ENCODE results near the gene HYCC1.
"Not testable (repeated sequence)": the region's sequence is repeated elsewhere in the genome, so short reads cannot be mapped to it uniquely, and the experiment has no call there.

Gene HYCC1

DNA sequence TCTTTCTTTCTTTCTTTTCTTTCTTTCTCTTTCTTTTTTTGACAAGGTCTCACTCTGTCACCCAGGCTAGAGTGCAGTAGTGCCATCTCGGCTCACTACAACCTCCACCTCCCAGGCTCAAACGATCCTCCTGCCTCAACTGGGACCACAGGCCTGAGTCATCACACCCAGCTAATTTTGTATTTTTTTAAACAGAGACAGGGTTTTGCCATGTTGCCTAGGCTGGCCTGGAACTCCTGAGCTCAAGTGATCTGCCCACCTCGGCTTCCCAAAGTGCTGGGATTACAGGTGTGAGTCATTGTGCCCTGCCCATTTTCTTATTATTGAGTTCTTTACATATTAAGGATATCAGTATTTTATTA is 37.2 kb upstream of the HYCC1 start:
- H3K56ac ChIP-seq (ENCODE audit: low read length); H3K4me3 ChIP-seq (ENCODE audit: low read length); H3K27me3 ChIP-seq (ENCODE audit: insufficient read depth, low read length, poor library complexity); H3K18ac ChIP-seq (ENCODE audit: low read length); H2AK5ac ChIP-seq (ENCODE audit: low read length); H3K4me1 ChIP-seq (ENCODE audit: control insufficient read depth, low read depth, low read length); H3K9ac ChIP-seq (ENCODE audit: low read length); H4K5ac ChIP-seq (ENCODE audit: low read length); H3K23ac ChIP-seq (ENCODE audit: low read length); DNase-seq; H2BK120ac ChIP-seq (ENCODE audit: low read depth, low read length); H3K27ac ChIP-seq (ENCODE audit: low read depth, low read length); H3K79me2 ChIP-seq (ENCODE audit: control insufficient read depth, insufficient read depth, low read length); H3K4me2 ChIP-seq (ENCODE audit: low read length); H3K4ac ChIP-seq (ENCODE audit: low read depth, low read length); H3K36me3 ChIP-seq (ENCODE audit: control insufficient read depth, insufficient read depth, low read length); H2BK15ac ChIP-seq (replicated peaks; ENCODE audit: low read depth); H3K79me1 ChIP-seq (ENCODE audit: low read length); H2BK5ac ChIP-seq (ENCODE audit: low read length); H4K8ac ChIP-seq (ENCODE audit: low read depth, low read length): not testable (repeated sequence)
- no CpG with 5 or more reads among the region's 3 CpGs for WGBS (ENCODE audit: extremely low coverage, insufficient coverage, low lambda C conversion rate)

- WGBS (ENCODE audit: extremely low coverage, insufficient coverage, low lambda C conversion rate) = no CpG with 5 or more reads among the region's 29 CpGs
Measured at GRCh38 chr7:23046336-23046735, 32.4 kb upstream of the HYCC1 start.

DNA sequence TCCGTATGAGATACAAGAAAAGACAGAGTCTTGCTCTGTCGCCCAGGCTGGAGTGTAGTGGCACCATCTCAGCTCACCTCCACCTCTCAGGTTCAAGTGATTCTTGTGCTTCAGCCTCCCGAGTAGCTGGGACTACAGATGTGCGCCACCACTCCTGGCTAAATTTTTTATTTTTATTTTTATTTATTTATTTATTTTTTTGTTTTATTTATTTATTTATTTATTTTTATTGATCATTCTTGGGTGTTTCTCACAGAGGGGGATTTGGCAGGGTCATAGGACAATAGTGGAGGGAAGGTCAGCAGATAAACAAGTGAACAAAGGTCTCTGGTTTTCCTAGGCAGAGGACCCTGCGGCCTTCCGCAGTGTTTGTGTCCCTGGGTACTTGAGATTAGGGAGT is 31.2 kb upstream of the HYCC1 start:
- H3K27ac ChIP-seq (ENCODE audit: low read depth, low read length); H3K27me3 ChIP-seq (ENCODE audit: insufficient read depth, low read length, poor library complexity); H2AK5ac ChIP-seq (ENCODE audit: low read length); H3K4ac ChIP-seq (ENCODE audit: low read depth, low read length); DNase-seq; H3K56ac ChIP-seq (ENCODE audit: low read length); H3K4me1 ChIP-seq (ENCODE audit: control insufficient read depth, low read depth, low read length); H3K18ac ChIP-seq (ENCODE audit: low read length); H4K5ac ChIP-seq (ENCODE audit: low read length); H3K23ac ChIP-seq (ENCODE audit: low read length); H3K9ac ChIP-seq (ENCODE audit: low read length); H2BK5ac ChIP-seq (ENCODE audit: low read length); H2BK15ac ChIP-seq (replicated peaks; ENCODE audit: low read depth); H3K36me3 ChIP-seq (ENCODE audit: control insufficient read depth, insufficient read depth, low read length); H2BK120ac ChIP-seq (ENCODE audit: low read depth, low read length); H3K79me1 ChIP-seq (ENCODE audit: low read length); H4K8ac ChIP-seq (ENCODE audit: low read depth, low read length); H3K79me2 ChIP-seq (ENCODE audit: control insufficient read depth, insufficient read depth, low read length); H3K4me2 ChIP-seq (ENCODE audit: low read length); H3K4me3 ChIP-seq (ENCODE audit: low read length): not testable (repeated sequence)
- no CpG with 5 or more reads among the region's 6 CpGs for WGBS (ENCODE audit: extremely low coverage, insufficient coverage, low lambda C conversion rate)

More at GRCh38 chr7:23046336-23046735, 32.4 kb upstream of the HYCC1 start:
- not testable (repeated sequence) for H3K79me2 ChIP-seq (ENCODE audit: control insufficient read depth, insufficient read depth, low read length); H3K27ac ChIP-seq (ENCODE audit: low read depth, low read length); H3K9ac ChIP-seq (ENCODE audit: low read length); H2BK120ac ChIP-seq (ENCODE audit: low read depth, low read length); H3K18ac ChIP-seq (ENCODE audit: low read length); H2AK5ac ChIP-seq (ENCODE audit: low read length); H3K79me1 ChIP-seq (ENCODE audit: low read length); H2BK15ac ChIP-seq (replicated peaks; ENCODE audit: low read depth); H3K4me2 ChIP-seq (ENCODE audit: low read length); H4K8ac ChIP-seq (ENCODE audit: low read depth, low read length); DNase-seq; H2BK5ac ChIP-seq (ENCODE audit: low read length); H3K23ac ChIP-seq (ENCODE audit: low read length); H3K56ac ChIP-seq (ENCODE audit: low read length); H3K27me3 ChIP-seq (ENCODE audit: insufficient read depth, low read length, poor library complexity); H3K4me1 ChIP-seq (ENCODE audit: control insufficient read depth, low read depth, low read length); H4K5ac ChIP-seq (ENCODE audit: low read length); H3K36me3 ChIP-seq (ENCODE audit: control insufficient read depth, insufficient read depth, low read length); H3K4ac ChIP-seq (ENCODE audit: low read depth, low read length); H3K4me3 ChIP-seq (ENCODE audit: low read length)

- H3K56ac ChIP-seq (ENCODE audit: low read length) = no peak overlapping the region
- no peaks in the 10 kb centered on the region for H3K79me2 ChIP-seq (ENCODE audit: control insufficient read depth, insufficient read depth, low read length)
- H4K8ac ChIP-seq (ENCODE audit: low read depth, low read length) = no peak overlapping the region
- no CpG with 5 or more reads among the region's 3 CpGs for WGBS (ENCODE audit: extremely low coverage, insufficient coverage, low lambda C conversion rate)
- H2BK5ac ChIP-seq (ENCODE audit: low read length) = no peak overlapping the region
- no peak overlapping the region for H3K23ac ChIP-seq (ENCODE audit: low read length)
- H2BK120ac ChIP-seq (ENCODE audit: low read depth, low read length) = no peak overlapping the region
- no peaks in the 10 kb centered on the region for H3K27me3 ChIP-seq (ENCODE audit: insufficient read depth, low read length, poor library complexity)
- no peak overlapping the region for H3K27ac ChIP-seq (ENCODE audit: low read depth, low read length)
- H3K79me1 ChIP-seq (ENCODE audit: low read length) = no peaks in the 10 kb centered on the region
- H3K36me3 ChIP-seq (ENCODE audit: control insufficient read depth, insufficient read depth, low read length) = no peaks in the 10 kb centered on the region
- H3K18ac ChIP-seq (ENCODE audit: low read length) = no peak overlapping the region
- H3K4me2 ChIP-seq (ENCODE audit: low read length) = no peak overlapping the region
- H3K9ac ChIP-seq (ENCODE audit: low read length) = no peak overlapping the region
- H4K5ac ChIP-seq (ENCODE audit: low read length) = no peak overlapping the region
- H3K4me1 ChIP-seq (ENCODE audit: control insufficient read depth, low read depth, low read length) = no peaks in the 10 kb centered on the region
- no peak overlapping the region for H2AK5ac ChIP-seq (ENCODE audit: low read length)
- H3K4ac ChIP-seq (ENCODE audit: low read depth, low read length) = no peak overlapping the region
- no peak for DNase-seq
- no peak overlapping the region for H3K4me3 ChIP-seq (ENCODE audit: low read length)
- no peak overlapping the region for H2BK15ac ChIP-seq (replicated peaks; ENCODE audit: low read depth)
Measured at GRCh38 chr7:23044581-23044980, 30.7 kb upstream of the HYCC1 start.

- Histone ChIP-seq H3K18ac (ENCODE audit: low read length) (no peak overlapping the region), H2BK5ac (ENCODE audit: low read length) (no peak overlapping the region), H3K4me1 (ENCODE audit: control insufficient read depth, low read depth, low read length) (no peaks in the 10 kb centered on the region), H4K8ac (ENCODE audit: low read depth, low read length) (no peak overlapping the region), H3K23ac (ENCODE audit: low read length) (no peak overlapping the region), H3K4ac (ENCODE audit: low read depth, low read length) (no peak overlapping the region), H3K79me2 (ENCODE audit: control insufficient read depth, insufficient read depth, low read length) (no peaks in the 10 kb centered on the region), H3K27me3 (ENCODE audit: insufficient read depth, low read length, poor library complexity) (no peaks in the 10 kb centered on the region), H2BK120ac (ENCODE audit: low read depth, low read length) (no peak overlapping the region), H3K4me2 (ENCODE audit: low read length) (no peak overlapping the region), H4K5ac (ENCODE audit: low read length) (no peak overlapping the region), H2BK15ac (replicated peaks; ENCODE audit: low read depth) (no peak overlapping the region), H2AK5ac (ENCODE audit: low read length) (no peak overlapping the region), H3K56ac (ENCODE audit: low read length) (no peak overlapping the region), H3K79me1 (ENCODE audit: low read length) (no peaks in the 10 kb centered on the region), H3K27ac (ENCODE audit: low read depth, low read length) (no peak overlapping the region), H3K36me3 (ENCODE audit: control insufficient read depth, insufficient read depth, low read length) (no peaks in the 10 kb centered on the region), H3K9ac (ENCODE audit: low read length) (no peak overlapping the region), H3K4me3 (ENCODE audit: low read length) (no peak overlapping the region)
- no peak for DNase-seq
- no CpG with 5 or more reads among the region's 2 CpGs for WGBS (ENCODE audit: extremely low coverage, insufficient coverage, low lambda C conversion rate)
Measured at GRCh38 chr7:23043441-23043840, 29.5 kb upstream of the HYCC1 start.

DNA sequence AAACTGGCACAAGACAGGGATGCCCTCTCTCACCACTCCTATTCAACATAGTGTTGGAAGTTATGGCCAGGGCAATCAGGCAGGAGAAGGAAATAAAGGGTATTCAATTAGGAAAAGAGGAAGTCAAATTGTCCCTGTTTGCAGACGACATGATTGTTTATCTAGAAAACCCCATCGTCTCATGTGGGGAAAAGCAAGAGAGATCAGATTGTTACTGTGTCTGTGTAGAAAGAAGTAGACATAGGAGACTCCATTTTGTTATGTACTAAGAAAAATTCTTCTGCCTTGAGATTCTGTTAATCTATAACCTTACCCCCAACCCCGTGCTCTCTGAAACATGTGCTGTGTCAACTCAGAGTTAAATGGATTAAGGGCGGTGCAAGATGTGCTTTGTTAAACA is 25.7 kb upstream of the HYCC1 start:
- H3K79me2 ChIP-seq (ENCODE audit: control insufficient read depth, insufficient read depth, low read length); H3K27ac ChIP-seq (ENCODE audit: low read depth, low read length); H2BK5ac ChIP-seq (ENCODE audit: low read length); H4K5ac ChIP-seq (ENCODE audit: low read length); H3K4me2 ChIP-seq (ENCODE audit: low read length); DNase-seq; H3K4me1 ChIP-seq (ENCODE audit: control insufficient read depth, low read depth, low read length); H3K9ac ChIP-seq (ENCODE audit: low read length); H3K23ac ChIP-seq (ENCODE audit: low read length); H3K18ac ChIP-seq (ENCODE audit: low read length); H3K27me3 ChIP-seq (ENCODE audit: insufficient read depth, low read length, poor library complexity); H2AK5ac ChIP-seq (ENCODE audit: low read length); H3K4me3 ChIP-seq (ENCODE audit: low read length); H3K79me1 ChIP-seq (ENCODE audit: low read length); H4K8ac ChIP-seq (ENCODE audit: low read depth, low read length); H2BK15ac ChIP-seq (replicated peaks; ENCODE audit: low read depth); H2BK120ac ChIP-seq (ENCODE audit: low read depth, low read length); H3K4ac ChIP-seq (ENCODE audit: low read depth, low read length); H3K56ac ChIP-seq (ENCODE audit: low read length); H3K36me3 ChIP-seq (ENCODE audit: control insufficient read depth, insufficient read depth, low read length): not testable (repeated sequence)
- WGBS (ENCODE audit: extremely low coverage, insufficient coverage, low lambda C conversion rate) = no CpG with 5 or more reads among the region's 4 CpGs
